ENCODE measurements around the gene APLF.

GRCh38 chr2:68475576-68475975 lies 8.2 kb downstream of the APLF start:
- TF ChIP-seq POLR2AphosphoS5 (IDR thresholded peaks at IDR 0.05): no peak
- no peak for TF ChIP-seq POLR2A (IDR thresholded peaks at IDR 0.05)
- TF ChIP-seq, protein P1, sequence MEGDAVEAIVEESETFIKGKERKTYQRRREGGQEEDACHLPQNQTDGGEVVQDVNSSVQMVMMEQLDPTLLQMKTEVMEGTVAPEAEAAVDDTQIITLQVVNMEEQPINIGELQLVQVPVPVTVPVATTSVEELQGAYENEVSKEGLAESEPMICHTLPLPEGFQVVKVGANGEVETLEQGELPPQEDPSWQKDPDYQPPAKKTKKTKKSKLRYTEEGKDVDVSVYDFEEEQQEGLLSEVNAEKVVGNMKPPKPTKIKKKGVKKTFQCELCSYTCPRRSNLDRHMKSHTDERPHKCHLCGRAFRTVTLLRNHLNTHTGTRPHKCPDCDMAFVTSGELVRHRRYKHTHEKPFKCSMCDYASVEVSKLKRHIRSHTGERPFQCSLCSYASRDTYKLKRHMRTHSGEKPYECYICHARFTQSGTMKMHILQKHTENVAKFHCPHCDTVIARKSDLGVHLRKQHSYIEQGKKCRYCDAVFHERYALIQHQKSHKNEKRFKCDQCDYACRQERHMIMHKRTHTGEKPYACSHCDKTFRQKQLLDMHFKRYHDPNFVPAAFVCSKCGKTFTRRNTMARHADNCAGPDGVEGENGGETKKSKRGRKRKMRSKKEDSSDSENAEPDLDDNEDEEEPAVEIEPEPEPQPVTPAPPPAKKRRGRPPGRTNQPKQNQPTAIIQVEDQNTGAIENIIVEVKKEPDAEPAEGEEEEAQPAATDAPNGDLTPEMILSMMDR (IDR thresholded peaks at IDR 0.05): no peak
- no peak for TF ChIP-seq EP300 (IDR thresholded peaks at IDR 0.05; ENCODE audit: low read depth)
